ENCODE data around the gene MAPRE2.
"Not testable (repeated sequence)": the region's sequence is repeated elsewhere in the genome, so short reads cannot be mapped to it uniquely, and the experiment has no call there.

MAPRE2 gene

DNA sequence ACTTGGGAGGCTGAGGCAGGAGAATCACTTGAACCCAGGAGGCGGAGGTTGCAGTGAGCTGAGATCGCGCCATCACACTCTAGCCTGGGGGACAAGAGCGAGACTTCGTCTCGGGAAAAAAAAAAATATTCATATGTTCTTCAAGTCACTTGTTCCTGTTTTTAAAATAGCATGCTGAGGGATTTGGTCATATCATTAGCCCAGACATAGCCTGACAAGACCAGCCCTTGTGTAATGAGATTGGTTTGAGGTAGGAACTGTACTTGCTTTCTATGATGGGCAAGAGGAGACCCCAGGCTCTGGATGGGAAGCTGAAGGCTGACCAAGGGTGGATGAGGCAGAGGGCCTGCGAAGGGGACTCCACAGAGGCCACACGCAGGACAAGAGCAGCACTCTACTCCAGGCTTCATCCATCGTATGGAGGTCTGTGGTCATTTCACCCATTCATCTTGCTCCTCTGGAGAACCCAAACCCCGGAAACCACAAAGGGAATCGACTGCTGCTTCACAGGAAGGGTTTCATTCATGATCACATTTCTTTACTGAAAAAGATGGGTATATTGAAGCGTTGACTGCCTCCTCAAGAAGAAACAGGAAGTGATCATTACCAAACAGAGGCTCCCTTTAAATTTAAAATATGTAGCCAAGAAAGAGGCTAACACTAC lies 112.5 kb downstream of the MAPRE2 start:
- no peak for DNase-seq (ENCODE audit: low spot score)

DNA sequence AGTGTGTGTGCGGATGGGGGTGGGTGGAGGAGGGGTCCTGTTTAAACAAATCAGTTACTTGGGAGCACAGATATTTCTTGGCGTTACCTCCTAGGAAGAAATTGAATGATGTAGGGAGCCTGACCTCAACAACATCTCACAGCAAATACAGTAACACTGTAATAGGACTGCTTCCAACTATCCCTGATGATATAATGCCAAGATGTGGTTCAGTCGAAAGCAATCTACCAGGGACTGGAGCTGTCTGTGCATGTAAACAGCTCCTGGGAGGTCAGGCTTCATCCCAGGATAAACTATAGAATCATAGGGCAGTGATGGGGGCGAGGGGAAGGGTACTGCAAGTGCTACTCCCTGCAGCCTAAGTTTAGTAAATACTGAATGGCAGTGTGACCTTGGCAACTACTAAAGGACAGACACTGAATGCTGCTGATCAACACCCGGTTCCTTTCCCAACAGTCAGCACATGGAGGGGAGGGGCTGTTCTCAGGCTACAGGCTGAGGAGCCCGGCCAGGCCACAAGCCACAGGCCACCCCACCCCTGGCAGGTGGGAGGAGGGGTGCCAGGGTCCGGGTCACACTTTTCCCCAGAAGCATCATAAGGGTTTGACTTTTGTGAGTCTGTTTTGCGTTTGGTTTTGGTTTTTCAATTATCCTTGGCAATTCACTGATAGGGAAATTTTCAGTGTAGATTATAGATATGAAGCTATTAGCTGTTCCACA lies 114.3 kb downstream of the MAPRE2 start:
- no peak for DNase-seq (ENCODE audit: low spot score)

DNA sequence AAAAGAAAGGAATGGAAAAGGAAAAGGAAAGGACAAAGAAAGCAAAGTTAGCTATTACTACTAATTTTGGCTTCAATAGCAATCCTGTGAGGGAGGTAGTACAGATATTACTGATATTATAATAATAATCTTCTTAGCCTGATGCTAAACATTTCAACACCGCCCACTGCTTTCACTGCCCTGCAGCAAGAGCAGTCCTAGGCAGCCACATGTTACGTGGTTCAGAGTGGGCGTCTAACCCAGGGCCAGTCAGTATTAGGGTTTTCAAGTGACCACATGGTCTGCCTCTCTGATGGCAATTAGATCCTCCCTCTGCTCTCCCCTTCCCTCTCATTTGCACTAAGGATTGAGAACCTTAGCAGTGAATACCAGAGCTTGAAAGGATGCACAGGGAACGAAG lies 116.0 kb downstream of the MAPRE2 start:
- no peak for DNase-seq (ENCODE audit: low spot score)

DNA sequence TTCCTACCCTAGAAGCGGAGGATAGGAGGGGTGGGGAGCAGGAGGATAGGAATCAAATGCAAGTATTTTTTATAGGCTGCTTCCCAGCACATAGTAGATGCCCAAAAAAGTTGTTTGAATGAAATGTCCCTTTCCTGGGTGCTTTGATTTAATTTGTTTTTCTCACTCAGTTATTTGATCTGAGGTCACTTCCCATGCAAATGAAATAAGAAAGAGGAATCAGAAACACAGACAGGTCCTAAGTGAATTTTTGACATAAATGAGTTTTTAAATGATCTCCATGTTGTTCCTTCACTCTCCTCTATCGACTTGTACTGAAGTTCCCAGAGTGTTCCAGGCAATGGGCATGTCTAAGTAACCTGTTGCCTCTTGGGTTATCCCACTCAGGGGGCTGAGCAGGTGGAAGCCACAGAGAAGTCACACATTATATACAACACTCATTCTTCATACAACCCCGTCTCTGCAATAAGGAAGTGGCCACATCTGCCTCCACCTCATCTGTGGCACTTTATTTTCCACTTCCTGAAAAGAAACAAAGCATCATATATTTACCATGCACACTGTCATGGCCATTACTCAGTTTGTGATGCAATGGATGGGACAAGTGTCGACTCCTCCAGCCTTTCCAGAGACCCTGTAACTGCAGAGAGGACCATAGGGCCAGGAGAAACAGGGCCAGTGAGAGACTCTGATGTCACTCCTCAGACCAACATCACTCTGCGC lies 117.7 kb downstream of the MAPRE2 start:
- DNase-seq (ENCODE audit: low spot score): no peak

DNA sequence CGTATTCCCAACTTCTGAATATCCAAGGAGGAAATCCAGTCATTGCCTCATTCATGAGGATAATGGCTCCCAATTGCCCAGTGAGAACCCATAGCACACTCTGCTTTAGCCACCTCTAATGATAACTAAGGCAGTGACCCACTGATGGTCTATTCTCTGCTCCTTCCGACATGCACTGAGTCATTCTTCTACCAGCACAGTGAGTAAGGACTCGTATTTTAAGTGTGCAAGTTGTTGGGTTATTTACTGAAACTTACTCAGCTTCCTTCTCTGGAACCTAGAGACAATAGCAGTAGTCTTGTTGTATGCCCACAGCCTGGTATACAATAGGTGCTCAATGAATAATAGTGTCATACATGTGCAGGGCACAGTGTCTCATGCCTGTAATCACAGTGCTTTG lies 118.6 kb downstream of the MAPRE2 start:
- no peak for DNase-seq (ENCODE audit: low spot score)

DNA sequence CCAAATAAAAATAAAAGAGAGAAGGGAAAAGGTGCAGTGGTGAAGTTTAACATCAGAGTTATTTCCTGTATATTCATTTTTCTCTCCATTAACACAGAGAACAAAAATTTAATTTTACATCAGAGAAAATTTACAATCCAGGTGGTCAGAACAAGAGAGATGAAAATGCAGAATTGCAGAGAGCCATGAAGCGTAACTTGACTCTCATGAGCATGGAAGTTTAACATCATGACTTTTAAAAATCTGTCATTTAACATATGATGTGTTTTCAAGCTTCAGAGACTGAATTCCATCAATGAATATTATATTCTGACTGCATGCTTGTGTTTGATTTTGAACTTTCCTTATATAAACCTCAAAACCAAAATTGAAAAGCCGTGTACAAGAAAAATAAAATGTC lies 120.3 kb downstream of the MAPRE2 start:
- DNase-seq (ENCODE audit: low spot score): no peak

DNA sequence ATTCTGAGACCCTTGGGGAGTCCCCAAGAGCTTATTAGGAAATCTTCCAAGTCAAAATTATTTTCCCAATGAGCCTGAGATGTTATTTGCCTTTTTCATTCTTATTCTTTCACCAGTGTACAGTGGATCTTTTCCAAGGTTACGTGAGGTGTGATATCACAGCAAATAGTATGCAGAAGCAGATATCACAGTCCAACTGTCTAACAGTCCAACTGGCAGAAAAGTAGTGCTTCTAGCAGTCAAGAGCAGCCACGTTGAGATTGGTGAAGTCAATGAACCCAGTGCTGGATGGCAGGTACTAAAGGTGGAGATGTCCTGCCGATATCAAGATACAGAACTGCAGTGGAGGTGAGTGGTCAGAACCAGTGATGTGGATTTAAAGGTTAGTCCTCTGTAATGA lies 120.7 kb downstream of the MAPRE2 start:
- DNase-seq (ENCODE audit: low spot score): no peak

DNA sequence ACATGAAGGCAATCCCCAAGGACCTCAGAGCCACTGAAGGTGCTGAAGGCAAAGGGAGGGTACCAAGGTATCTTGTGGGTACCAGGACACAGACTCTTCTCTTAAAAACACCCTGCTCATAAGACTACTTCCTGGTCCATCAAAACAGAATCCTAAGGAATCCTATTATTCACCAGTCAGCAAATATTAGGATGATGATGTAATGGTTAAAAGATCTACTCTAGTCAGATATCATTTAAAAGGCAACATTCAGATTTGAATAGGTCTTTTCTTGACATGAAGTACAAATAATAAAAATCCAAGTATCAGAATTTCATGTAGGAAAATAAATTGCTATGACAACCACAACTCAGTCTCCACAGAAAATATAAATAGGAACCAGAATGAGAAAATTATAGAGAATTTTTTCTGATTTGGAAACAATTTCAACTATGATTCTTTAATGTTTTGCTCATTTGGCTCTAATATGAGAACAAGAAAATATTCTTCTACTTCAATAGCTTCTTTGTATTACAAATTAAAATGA lies 121.9 kb downstream of the MAPRE2 start:
- DNase-seq (ENCODE audit: low spot score): no peak

DNA sequence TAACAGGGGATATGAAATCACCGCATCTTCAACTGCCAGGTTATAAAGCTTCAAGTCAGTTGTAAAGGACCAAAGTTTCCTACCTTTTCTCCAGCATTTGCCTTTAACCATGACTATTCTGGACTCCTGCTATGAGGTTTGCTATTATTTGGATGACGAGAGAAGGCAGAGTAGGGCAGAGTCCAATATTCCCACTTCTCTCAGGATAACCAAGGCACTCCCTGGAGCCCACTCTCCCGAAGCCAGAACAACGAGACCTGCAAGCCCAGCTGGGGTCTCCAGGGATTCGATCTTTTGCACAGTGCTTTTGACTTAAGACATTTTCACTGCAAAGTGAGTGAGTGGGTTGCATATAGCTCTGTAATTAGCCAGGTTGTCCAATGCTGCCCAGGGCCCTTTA lies 122.5 kb downstream of the MAPRE2 start:
- DNase-seq (ENCODE audit: low spot score): no peak

DNA sequence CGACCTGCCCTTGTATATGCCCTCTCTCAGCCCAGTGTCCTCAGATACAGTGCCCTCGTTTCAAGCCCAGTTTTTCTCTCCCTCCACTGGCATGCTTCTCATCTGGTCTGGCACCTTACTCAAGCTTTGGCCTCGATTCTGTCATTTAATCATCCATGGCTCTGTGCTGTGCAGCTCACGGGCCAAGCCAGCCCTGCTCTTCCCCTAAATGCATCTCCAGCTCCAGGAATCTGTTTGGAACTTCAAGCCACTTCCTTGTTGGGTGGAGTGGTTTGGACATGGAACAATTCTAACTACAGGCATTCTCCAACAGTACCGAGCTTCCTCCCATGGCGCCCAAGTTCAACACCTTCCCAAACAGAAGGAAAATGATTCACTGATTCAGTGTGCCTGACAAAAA lies 122.9 kb downstream of the MAPRE2 start:
- no peak for DNase-seq (ENCODE audit: low spot score)

DNA sequence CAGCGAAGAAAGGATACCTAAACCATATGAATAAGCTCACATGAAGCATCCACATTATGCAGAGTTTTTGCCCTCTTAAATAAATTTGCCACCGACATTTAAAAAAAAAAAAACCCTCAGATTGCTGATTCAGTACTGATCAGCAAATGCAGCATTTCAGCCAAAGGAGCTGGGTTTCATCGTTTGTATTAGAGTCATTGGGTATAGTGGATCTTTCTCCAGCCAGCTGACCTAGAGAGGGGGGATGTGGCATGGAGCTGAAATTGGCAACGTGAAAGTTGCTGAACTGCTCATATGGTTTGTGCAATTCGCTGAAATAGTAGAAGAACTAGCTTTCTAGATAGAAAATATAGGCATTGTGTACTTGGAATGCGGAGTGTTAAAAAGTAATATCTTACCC lies 126.1 kb downstream of the MAPRE2 start:
- no peak for DNase-seq (ENCODE audit: low spot score)

DNA sequence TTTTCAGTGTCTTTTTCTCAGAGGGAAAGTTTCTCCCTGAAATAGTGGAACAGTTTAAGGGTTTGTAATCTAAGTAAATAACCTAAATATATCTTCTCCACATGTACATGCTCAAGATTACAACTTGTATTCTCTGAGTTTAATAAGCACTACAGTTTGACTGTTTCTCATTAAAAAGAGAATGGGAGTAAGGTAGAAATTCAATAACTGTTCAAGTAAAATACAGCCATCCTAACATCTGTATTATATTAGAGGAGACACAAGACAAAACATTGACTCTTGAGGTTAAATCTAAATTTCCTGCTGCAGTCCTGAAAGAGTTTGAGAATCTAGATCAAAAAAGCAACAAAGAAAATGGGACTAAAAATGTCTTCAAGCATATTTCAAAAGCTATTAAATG lies 126.6 kb downstream of the MAPRE2 start:
- no peak for DNase-seq (ENCODE audit: low spot score)

DNA sequence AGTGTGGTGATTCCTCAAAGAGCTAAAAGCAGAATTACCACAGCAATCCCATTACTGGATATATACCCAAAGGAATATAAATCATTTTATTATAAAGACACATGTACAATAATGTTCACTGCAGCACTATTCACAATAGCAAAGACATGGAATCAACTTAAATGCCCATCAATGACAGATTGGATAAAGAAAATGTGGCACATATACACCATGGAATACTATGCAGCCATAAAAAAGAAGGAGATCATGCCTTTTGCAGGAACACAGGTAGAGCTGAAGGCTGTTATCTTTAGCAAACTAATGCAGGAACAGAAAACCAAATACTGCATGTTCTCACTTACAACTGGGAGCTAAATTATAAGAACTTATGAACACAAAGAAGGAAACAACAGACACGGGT lies 129.1 kb downstream of the MAPRE2 start:
- not testable (repeated sequence) for DNase-seq (ENCODE audit: low spot score)

DNA sequence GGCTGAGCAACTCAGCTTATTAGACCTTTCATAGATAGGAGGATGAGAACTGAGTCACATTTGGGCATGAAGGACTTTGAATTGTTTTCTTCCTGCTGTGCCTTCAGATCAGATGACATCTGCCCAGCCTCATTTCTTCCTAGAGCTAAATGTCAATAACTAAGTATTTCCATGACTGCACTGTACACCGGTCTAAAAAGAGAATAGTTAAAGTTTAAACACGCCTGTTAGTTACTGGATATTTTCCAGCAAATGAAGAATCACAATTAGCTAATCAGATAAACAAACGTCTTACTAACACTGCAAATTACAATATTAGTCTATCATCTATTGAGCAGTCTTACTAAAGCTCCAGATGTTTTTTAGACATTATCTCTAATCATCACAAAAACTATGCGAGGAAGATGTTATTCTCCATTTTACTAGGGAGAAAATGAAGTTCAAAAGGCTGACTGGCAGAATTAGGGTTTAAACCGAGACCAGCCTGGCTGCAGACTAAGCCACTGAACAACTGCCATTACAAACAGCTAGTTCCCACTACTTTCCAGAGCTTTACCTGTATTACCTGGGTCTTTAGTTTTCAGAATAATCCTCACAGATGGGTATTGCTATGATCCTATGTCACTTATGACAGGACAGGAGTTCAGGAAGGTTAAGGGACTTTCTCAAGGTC lies 130.2 kb downstream of the MAPRE2 start:
- no peak for DNase-seq (ENCODE audit: low spot score)

DNA sequence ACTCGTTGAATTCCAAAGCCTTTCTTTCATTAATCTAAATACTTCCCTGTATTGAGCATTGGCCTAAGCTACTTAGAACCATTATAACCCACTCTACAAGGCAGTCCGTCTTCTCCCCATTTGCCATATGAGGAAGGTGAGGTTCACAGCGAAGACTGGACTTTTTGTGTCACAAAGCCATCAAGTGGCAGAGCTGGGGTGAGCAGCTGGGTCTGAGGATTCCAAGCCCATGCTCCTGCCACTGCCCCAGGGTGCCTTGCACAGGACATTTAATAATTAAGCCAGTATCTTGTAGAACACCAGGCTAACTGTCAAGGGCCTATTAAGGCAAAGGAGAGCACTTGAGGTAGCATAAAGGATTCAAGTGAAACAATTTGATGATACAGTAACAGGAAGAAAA lies 130.8 kb downstream of the MAPRE2 start:
- DNase-seq (ENCODE audit: low spot score): no peak

DNA sequence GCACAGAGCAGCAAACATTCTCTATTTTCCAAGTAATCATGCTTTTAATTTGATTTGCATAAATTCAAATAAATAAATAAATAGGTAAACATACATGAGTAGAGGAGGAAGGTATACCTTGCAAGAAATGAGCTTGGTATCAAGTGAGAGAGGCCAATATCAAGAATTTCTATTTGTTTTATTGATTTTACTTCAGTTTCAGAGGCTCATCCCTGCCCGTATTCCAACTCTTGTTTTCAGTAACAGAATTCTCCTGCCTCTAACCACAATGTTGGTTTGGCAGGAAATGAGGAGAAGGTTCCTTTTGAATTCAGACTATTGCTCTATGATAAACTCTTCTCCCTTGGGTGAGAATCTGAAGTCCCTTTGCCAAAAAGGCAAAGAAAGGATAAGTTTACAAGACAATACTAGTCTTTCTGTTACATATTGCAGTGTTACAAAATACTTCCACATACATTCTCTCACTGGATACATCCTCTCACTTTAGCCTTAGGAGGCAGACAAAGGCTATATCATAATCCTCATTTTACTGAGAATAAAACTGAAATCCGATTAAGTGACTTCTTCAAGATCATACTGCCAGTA lies 131.3 kb downstream of the MAPRE2 start:
- DNase-seq (ENCODE audit: low spot score): no peak

DNA sequence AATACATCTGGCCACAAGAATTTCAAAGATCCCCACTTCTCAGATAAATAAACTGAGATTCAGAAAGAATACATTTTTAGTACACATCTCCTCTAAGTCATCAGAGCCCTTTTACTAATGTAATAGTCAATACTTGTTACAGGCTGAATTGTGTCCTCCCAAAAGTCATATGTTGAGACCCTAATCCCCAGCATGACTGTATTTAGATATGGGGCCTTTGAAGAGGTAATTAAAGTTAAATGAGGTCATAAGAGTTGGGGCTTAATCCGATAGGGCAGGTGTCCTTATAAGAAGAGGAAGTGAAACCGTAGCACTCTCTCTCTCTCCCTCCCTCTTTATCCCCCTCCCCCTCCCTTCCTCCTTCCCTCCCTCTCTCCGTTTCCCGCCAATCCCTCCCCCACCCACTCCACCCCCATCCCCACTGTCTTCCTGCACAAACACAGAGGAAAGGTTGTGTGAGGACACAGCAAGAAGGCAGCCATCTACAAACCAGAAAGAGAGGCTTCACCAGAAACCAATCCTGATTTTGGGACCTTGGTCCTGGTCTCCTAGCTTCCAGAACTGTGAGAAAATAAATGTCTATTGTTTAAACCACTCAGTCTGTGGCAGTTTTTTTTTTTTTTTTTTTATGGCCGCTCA lies 133.0 kb downstream of the MAPRE2 start:
- DNase-seq (ENCODE audit: low spot score): no peak

DNA sequence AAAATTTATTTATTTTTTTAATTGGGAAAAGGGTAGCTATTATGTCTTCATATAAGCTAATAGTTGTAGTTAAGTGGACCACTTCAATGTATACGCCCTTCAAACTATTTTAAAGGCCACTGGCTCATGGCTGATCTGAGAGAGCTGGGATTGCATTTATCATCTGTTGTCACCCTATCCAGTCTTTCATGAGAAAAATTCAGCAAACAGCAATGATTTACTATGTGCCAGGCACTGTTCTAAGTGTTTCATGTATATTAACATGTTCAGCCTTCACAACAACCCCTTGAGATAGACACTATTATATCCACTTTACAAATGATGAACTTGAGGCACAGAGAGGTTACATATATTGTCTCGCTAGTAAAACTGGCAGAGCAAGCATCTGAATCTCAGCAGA lies 133.5 kb downstream of the MAPRE2 start:
- DNase-seq (ENCODE audit: low spot score): no peak

DNA sequence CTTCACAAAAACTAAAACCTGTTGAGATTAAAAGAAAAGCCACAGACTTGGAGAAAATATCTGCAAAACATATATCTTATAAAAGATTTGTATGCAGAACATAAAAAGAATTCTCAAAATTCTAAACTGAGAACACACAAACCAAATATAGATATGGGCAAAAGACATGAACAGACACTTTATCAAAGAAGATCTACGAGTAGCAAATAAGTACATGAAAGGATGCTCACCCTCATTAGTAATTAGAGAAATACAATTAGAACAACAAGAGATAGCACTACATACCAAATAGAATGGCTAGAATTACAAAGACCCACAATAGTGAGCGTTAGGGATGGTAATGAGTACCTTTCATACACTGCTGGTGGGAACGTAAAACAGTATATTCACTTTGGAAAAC lies 135.7 kb downstream of the MAPRE2 start:
- DNase-seq (ENCODE audit: low spot score): no peak

DNA sequence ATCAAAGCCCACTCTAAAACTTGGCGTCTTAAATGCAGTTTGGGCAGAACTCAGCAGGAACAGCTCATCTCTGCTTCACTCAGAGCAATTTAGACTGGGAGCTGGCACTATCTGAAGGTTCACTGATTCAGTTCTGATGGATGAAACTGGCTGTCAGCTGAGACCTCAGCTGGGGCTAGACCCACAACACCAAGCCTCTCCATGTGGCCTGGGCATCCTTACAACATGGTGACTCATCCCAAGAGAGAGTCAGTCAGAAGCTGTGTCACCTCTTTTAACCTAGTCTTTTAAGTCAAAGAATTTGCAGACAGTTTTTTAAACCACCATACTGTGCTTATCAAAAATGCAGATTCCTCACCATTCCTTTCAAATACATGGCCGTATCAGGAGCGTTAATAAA lies 137.0 kb downstream of the MAPRE2 start:
- no peak for DNase-seq (ENCODE audit: low spot score)

DNA sequence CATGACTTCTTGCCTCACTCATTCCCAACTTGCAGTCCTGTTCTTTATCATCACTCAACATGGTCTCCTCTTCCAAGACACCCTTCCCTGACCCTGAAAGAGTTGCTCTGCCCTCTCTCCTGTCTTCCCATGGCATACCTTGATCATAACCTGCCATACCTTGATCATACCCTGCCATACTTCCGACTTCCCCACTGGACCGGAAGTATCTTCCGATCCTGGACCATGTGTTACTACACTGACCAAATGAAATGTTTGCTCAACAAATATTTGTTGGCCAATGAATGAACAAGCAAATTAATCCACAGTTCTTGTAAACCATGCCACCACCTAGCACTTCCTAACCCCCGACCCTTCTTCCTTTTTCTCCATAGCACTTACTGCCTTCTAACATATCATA lies 138.7 kb downstream of the MAPRE2 start:
- DNase-seq (ENCODE audit: low spot score): no peak

DNA sequence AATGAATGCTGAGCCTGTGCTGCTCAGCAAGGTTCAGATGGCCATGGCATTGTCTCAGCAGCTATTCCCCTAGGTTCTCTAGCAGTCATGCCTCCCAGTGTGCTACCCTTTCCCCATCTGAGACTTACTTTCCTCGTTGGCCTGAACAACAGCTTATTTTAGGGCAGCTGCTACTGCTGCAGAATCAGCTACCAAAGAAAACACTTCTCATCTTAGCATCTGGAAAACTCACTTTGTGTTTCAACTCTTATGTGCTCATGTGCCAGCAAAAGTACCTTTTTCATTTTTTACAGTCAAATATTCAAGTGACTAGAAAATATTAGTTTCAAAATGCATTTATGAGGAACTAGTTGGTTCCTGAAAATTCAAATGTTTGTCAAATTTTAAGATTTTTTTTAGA lies 139.2 kb downstream of the MAPRE2 start:
- DNase-seq (ENCODE audit: low spot score): no peak
